PC-3 (cell line): ENCODE data around the gene KRT17. TPM values are rescaled to one million over a fixed set of nuclear protein-coding genes. Genes with fewer than 3 reads are reported as not detected.
"Not testable (repeated sequence)": the region's sequence is repeated elsewhere in the genome, so short reads cannot be mapped to it uniquely, and the experiment has no call there.

Source experiments
- ATAC-seq: fragments of 200-7000 bp; cut with Tn5 transposase; 2 replicates; pipeline ENCODE4 v1.9.1; 2020; ENCODE audit warnings: mild to moderate bottlenecking, moderate library complexity
- BruUV-seq: library from RNA; stranded (reverse); fragments of 400-500 nt; replicated peaks from 2 replicates; lab custom pipeline; 2021; lab: Mats Ljungman, UMichigan
- CTCF ChIA-PET: fragments of 300-600 bp; sonication (Branson Sonifier 250); formaldehyde crosslinking; loops from one replicate; lab custom pipeline; 2022; ENCODE audit warnings: antibody characterized with exemption; lab: Charles Lee
- POLR2A ChIA-PET: fragments of 300-600 bp; sonication (Branson Sonifier 250); formaldehyde crosslinking; loops from one replicate; lab custom pipeline; 2022; ENCODE audit warnings: antibody characterized with exemption; ENCODE audit not compliant: unreplicated experiment; lab: Charles Lee
- DNase-seq: peaks from one replicate; pipeline ENCODE4 v3.0.0-alpha.2; 2015
- H2AFZ ChIP-seq: fragments of 300-600 bp; sonication (generic); 2 replicates; pipeline ENCODE4 v1.6.0; 2016; ENCODE audit warnings: antibody characterized with exemption, low read length
- H3F3A ChIP-seq: fragments of 300-600 bp; sonication (generic); one replicate; pipeline ENCODE4 v1.6.0; 2017; ENCODE audit warnings: antibody characterized with exemption, low read length, control low read depth, mild to moderate bottlenecking; ENCODE audit not compliant: unreplicated experiment
- H3K27ac ChIP-seq: fragments of 300-600 bp; sonication (generic); 2 replicates; pipeline ENCODE4 v1.5.1; 2016; ENCODE audit warnings: mild to moderate bottlenecking, low read length
- H3K27me3 ChIP-seq: fragments of 300-600 bp; sonication (generic); 2 replicates; pipeline ENCODE4 v1.6.1; 2016; ENCODE audit warnings: low read length, mixed read lengths
- H3K36me3 ChIP-seq: fragments of 300-600 bp; sonication (generic); 2 replicates; pipeline ENCODE4 v1.6.1; 2016; ENCODE audit warnings: low read depth, mixed run types, low read length, mixed read lengths
- H3K4me1 ChIP-seq: fragments of 300-600 bp; sonication (generic); 2 replicates; pipeline ENCODE4 v1.5.1; 2016; ENCODE audit warnings: low read length; ENCODE audit not compliant: insufficient read depth
- H3K4me2 ChIP-seq: fragments of 300-600 bp; sonication (generic); 2 replicates; pipeline ENCODE4 v1.6.0; 2016; ENCODE audit warnings: low read length
- H3K4me3 ChIP-seq: fragments of 300-600 bp; sonication (generic); 2 replicates; pipeline ENCODE4 v1.5.1; 2016; ENCODE audit warnings: mild to moderate bottlenecking, low read length, mixed read lengths
- H3K79me2 ChIP-seq: fragments of 300-600 bp; sonication (generic); 2 replicates; pipeline ENCODE4 v1.6.1; 2017; ENCODE audit warnings: low read length, mixed read lengths
- H3K9ac ChIP-seq: fragments of 300-600 bp; sonication (generic); 2 replicates; pipeline ENCODE4 v1.6.0; 2016; ENCODE audit warnings: mild to moderate bottlenecking, low read length
- H3K9me2 ChIP-seq: fragments of 300-600 bp; sonication (generic); replicated peaks from 2 replicates; pipeline ENCODE4 v1.6.1; 2016; ENCODE audit warnings: mixed run types, low read length, mixed read lengths
- H3K9me3 ChIP-seq: fragments of 300-600 bp; sonication (generic); 2 replicates; pipeline ENCODE4 v1.6.1; 2016; ENCODE audit warnings: low read length, mixed read lengths
- H4K20me1 ChIP-seq: fragments of 300-600 bp; sonication (generic); 2 replicates; pipeline ENCODE4 v1.6.1; 2016; ENCODE audit warnings: low read length, mixed read lengths
- EZH2 ChIP-seq: fragments of 300-600 bp; sonication (generic); IDR thresholded peaks from one replicate; pipeline ENCODE4 v1.6.1; 2017; ENCODE audit warnings: antibody characterized with exemption, mild to moderate bottlenecking, low read length; ENCODE audit not compliant: unreplicated experiment
- EZH2phosphoT487 ChIP-seq: fragments of 300-600 bp; sonication (generic); IDR thresholded peaks from 2 replicates; pipeline ENCODE4 v1.6.1; 2018; ENCODE audit warnings: mild to moderate bottlenecking, antibody characterized with exemption, low read length, borderline replicate concordance
- intact Hi-C: fragments of 100-400 bp; cut with micrococcal nuclease; formaldehyde crosslinking; loops from 2 replicates; pipeline ENCODE4 v1.9.0; 2023
- total RNA-seq: library from RNA; depleted of rRNA; stranded (reverse); fragments of >200 nt; gene quantifications from 2 replicates; pipeline ENCODE4 v1.2.3, GENCODE V29; 2014
- TF ChIP-seq, protein P1 (sequence below): fragments of 300-600 bp; sonication (generic); conservative IDR thresholded peaks from 2 replicates; pipeline ENCODE4 v1.5.1; 2017; ENCODE audit warnings: antibody characterized with exemption, low read depth, mild to moderate bottlenecking, low read length

KRT17 gene
- total RNA-seq, 1 experiment from 2014 or later = 92.1 TPM

GRCh38 chr17:41613277-41614082 is 10.9 kb downstream of the KRT17 start:
- Histone ChIP-seq H3K9me2 (no peaks in the 10 kb centered on the region), H3K27ac (peak overlapping the region; percentile 74), H3K4me1 (peaks cover 10% of the 10 kb centered on the region), H4K20me1 (no peaks in the 10 kb centered on the region), H3K4me3 (no peak overlapping the region), H3K27me3 (no peaks in the 10 kb centered on the region), H3K9me3 (no peaks in the 10 kb centered on the region), H3F3A (no peaks in the 10 kb centered on the region), H2AFZ (no peak overlapping the region), H3K9ac (no peak overlapping the region), H3K4me2 (peak overlapping the region; percentile 26; the same call in 1 of the 2 replicates), H3K79me2 (no peaks in the 10 kb centered on the region), H3K36me3 (no peaks in the 10 kb centered on the region)
- DNase-seq = no peak
- TF ChIP-seq, protein P1, sequence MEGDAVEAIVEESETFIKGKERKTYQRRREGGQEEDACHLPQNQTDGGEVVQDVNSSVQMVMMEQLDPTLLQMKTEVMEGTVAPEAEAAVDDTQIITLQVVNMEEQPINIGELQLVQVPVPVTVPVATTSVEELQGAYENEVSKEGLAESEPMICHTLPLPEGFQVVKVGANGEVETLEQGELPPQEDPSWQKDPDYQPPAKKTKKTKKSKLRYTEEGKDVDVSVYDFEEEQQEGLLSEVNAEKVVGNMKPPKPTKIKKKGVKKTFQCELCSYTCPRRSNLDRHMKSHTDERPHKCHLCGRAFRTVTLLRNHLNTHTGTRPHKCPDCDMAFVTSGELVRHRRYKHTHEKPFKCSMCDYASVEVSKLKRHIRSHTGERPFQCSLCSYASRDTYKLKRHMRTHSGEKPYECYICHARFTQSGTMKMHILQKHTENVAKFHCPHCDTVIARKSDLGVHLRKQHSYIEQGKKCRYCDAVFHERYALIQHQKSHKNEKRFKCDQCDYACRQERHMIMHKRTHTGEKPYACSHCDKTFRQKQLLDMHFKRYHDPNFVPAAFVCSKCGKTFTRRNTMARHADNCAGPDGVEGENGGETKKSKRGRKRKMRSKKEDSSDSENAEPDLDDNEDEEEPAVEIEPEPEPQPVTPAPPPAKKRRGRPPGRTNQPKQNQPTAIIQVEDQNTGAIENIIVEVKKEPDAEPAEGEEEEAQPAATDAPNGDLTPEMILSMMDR = no peak
- TF ChIP-seq EZH2 (no peak), EZH2phosphoT487 (no peak)
- ATAC-seq = no peak
- ChIA-PET POLR2A (no interaction called here), CTCF (interaction anchor here (0.6 kb wide), 1 partner anchor 36 kb away, joined by 5 read pairs; no protein-coding TSS in a partner anchor)
- intact Hi-C loops = no loop called here
- no TSS peak for BruUV-seq

DNA sequence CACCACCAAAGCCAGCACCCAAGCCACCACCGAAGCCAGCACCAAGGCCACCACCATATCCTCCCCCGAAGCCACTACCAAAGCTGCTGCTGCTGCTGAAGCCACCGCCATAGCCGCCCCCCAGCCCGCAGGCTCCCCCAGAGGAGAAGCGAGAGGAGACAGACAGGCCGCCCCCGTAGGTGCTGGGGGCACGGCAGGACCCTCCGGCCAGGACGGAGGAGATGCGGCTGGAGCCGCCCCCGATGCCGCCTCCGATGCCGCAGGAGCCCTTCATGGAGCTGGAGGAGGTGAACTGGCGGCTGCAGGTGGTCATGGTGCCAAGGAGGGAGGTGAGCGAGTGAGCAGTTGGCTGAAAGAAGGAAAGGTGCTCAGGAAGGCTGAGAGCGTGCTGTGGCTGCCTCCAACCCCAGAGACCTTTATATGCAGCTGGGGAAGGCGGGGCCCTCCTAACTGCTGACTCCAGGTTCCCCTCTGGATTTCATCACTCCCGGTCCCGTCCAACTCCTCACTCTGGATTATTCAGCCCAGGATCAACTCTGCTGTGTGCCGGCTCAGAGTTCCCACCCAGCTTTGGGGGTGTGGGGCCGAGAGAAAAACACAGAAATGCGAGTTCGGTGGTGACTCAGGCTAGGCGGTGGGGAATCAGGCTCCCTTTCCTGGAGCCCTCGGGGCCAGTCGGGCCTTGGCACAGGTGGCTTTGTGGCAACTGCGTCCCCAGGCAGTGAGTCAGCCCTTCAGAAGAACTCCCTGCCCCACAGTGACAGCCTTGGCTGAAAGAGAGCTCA is 11.8 kb downstream of the KRT17 start, which contains the start of gene KRT16:
Gene KRT16, minus strand, starts transcription at position 392 of the 785 bp plus-strand sequence. Its CDS starts 79 bp downstream, at position 313.
- H4K20me1 ChIP-seq, H3K4me3 ChIP-seq, H3K27me3 ChIP-seq, intact Hi-C loops, H3F3A ChIP-seq, H3K9ac ChIP-seq, CTCF ChIA-PET, H3K4me1 ChIP-seq, H3K79me2 ChIP-seq, BruUV-seq, H3K9me2 ChIP-seq, H3K36me3 ChIP-seq, H3K9me3 ChIP-seq: not testable (repeated sequence)
- ATAC-seq (peak; percentile 94), DNase-seq (peak; percentile 82)
- peak within 1 kb of the TSS; percentile 57; the same call in 1 of the 2 replicates for H3K4me2 ChIP-seq
- peak within 1 kb of the TSS; percentile 74 for H3K27ac ChIP-seq
- H2AFZ ChIP-seq = 0 out of 2 replicates have a peak within 1 kb of the TSS, but pooled peaks have one; percentile 26
- POLR2A ChIA-PET = interaction anchor here (0.7 kb wide), 1 partner anchor 800 kb away, joined by 3 read pairs; no protein-coding TSS in a partner anchor

GRCh38 chr17:41610965-41611640 is 13.3 kb downstream of the KRT17 start:
- Histone ChIP-seq H4K20me1 (no peaks in the 10 kb centered on the region), H3K4me2 (no peak overlapping the region), H3K9me2 (no peaks in the 10 kb centered on the region), H3K27ac (no peak overlapping the region), H3F3A (no peaks in the 10 kb centered on the region), H3K9me3 (no peaks in the 10 kb centered on the region), H2AFZ (no peak overlapping the region), H3K4me3 (no peak overlapping the region), H3K4me1 (peaks cover 10% of the 10 kb centered on the region), H3K27me3 (no peaks in the 10 kb centered on the region), H3K36me3 (no peaks in the 10 kb centered on the region), H3K79me2 (no peaks in the 10 kb centered on the region), H3K9ac (no peak overlapping the region)
- ATAC-seq (no peak), DNase-seq (no peak)
- ChIA-PET POLR2A (no interaction called here), CTCF (no interaction called here)
- TF ChIP-seq EZH2phosphoT487 = no peak
- TF ChIP-seq EZH2 = no peak
- TF ChIP-seq, protein P1 = no peak
- intact Hi-C loops = no loop called here
- no TSS peak for BruUV-seq

DNA sequence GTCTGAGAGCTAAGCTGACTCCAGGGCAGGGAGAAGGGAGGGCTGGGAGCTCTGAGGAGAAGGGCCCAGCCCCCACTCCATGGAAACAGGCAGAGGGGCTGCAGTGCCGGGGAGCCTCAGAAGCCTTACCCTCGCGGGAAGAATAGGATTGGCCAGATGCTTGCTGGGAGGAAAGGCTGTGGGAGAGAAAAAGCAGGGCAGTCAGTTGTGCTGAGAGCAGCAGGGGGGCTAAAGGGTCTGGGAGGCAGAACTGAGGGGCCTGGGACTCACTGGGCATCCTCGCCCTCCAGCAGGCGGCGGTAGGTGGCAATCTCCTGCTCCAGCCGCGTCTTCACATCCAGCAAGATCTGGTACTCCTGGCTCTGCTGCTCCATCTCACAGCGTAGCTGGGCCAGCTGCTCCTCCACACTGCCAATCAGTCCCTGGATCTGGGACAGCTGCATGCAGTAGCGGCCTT is 14.3 kb downstream of the KRT17 start:
- H3K9me3 ChIP-seq, intact Hi-C loops, H3K9ac ChIP-seq, ATAC-seq, H4K20me1 ChIP-seq, H3K4me2 ChIP-seq, POLR2A ChIA-PET, BruUV-seq, H3K27me3 ChIP-seq, H3K4me1 ChIP-seq, H3K9me2 ChIP-seq, H3K27ac ChIP-seq, H3K36me3 ChIP-seq, H3K4me3 ChIP-seq, DNase-seq, H3F3A ChIP-seq, H2AFZ ChIP-seq, H3K79me2 ChIP-seq, CTCF ChIA-PET: not testable (repeated sequence)
